Upper lobe of left lung (tissue), 6 donors: ENCODE results near the gene TOP1. TPM values are rescaled to one million over a fixed set of nuclear protein-coding genes. Genes with fewer than 3 reads are reported as not detected.
A peak's percentile ranks its signal among the peaks of the same experiment; 100 is the strongest.

Experiments
- ATAC-seq, 2 donors: fragments of 200-7000 bp; cut with Tn5 transposase; one replicate each; pipeline ENCODE4 v1.9.1; 2022; ENCODE audit warnings: mild to moderate bottlenecking in 2 of 2, moderate library complexity in 2 of 2; ENCODE audit not compliant: low FRiP score in 2 of 2
- DNase-seq, 2 donors: peaks; one replicate each; pipeline ENCODE4 v3.0.0-alpha.2; 2019 to 2020
- H3K27ac ChIP-seq, 4 donors: fragments of 200-600 bp; sonication (generic); one replicate each; pipeline ENCODE4 v1.5.1; 2016 to 2019
- H3K27me3 ChIP-seq, 4 donors: fragments of 200-600 bp; sonication (generic); one replicate each; pipeline ENCODE4 v1.5.1; 2017 to 2019
- H3K36me3 ChIP-seq, 4 donors: fragments of 200-600 bp; sonication (generic); one replicate each; pipeline ENCODE4 v1.5.1; 2016 to 2019
- H3K4me1 ChIP-seq, 4 donors: fragments of 200-600 bp; sonication (generic); one replicate each; pipeline ENCODE4 v1.5.1; 2018 to 2019
- H3K4me3 ChIP-seq, 4 donors: fragments of 200-600 bp; sonication (generic); one replicate each; pipeline ENCODE4 v1.5.1; 2017 to 2019; ENCODE audit warnings: mild to moderate bottlenecking in 2 of 4, moderate library complexity in 1 of 4
- H3K9me3 ChIP-seq, 4 donors: fragments of 200-600 bp; sonication (generic); one replicate each; pipeline ENCODE4 v1.5.1; 2018 to 2019
- EP300 ChIP-seq, 4 donors: sonication (generic); formaldehyde crosslinking; IDR thresholded peaks; one replicate each; pipeline ENCODE4 v1.5.1; 2017; ENCODE audit warnings: antibody characterized with exemption in 4 of 4, control low read depth in 2 of 4
- POLR2A ChIP-seq, 4 donors: fragments of 450-650 bp; IDR thresholded peaks; one replicate each; pipeline ENCODE4 v1.5.1; 2016 to 2017; ENCODE audit warnings: antibody characterized with exemption in 4 of 4, mild to moderate bottlenecking in 2 of 4
- POLR2AphosphoS5 ChIP-seq, 2 donors: sonication (generic); formaldehyde crosslinking; IDR thresholded peaks; one replicate each; pipeline ENCODE4 v1.5.1; 2017; ENCODE audit warnings: antibody characterized with exemption in 2 of 2
- WGBS, 2 donors: methylation state at CpG; one replicate each; pipeline ENCODE4 v1.1.5; 2017 to 2018; 5-methylcytosine and 5-hydroxymethylcytosine counted together
- total RNA-seq, 6 donors: library from RNA; depleted of rRNA in 4 of 6; stranded (reverse); fragments of >200 nt in 4 of 6; gene quantifications; one replicate each; pipeline versions ENCODE4 v1.1.0 to v1.2.1, GENCODE V29; 2016 to 2021
- TF ChIP-seq, protein P1 (sequence below), 6 experiments: fragments of 450-650 bp in 4 of 6; fragments of 200-600 bp in 2 of 6; sonication (generic) in 2 of 6; IDR thresholded peaks; one replicate each; pipeline ENCODE4 v1.5.1; 2016 to 2019; ENCODE audit warnings: antibody characterized with exemption in 6 of 6
- donor health status: DM: no; HTN: no; CAD: no; lungs with moderate emphysema.
- donor health status: DM: no; HTN: yes; CAD: no; lungs with severe emphysema.

The TOP1 gene
- total RNA-seq, 6 donors from 2014 or later, result 39.8 to 94.2 (median 49.0) TPM

DNA sequence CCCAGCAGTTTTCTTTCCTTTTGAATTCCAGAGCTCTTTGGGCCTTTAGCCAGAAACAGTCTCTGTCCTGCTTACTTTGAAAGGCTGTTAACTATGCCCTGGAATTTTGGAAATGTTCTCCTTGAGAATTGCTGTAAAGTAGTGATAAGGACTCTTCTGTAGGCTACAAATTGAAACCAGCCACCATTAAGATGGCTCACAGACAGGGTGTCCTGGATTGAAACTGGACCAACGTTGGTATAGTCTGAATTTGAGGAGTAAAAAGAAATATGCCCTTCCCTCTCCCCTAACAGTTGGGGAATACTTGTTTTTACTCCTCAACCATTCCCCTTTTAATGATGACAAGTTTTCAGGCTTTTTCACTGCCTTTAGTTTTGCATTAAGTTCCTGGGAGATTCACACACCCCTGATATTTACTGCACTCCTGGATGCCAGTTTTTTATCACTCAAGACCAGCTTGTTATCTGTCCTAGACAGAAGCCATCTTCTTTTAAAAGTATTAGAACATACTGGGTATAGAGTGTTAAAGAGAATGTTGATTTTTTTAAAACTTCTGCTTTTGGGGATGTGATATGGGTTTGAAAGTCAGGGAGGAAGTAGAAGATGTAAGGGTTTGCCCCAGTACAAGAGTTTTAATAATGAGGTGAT, 21.9 kb downstream of the TOP1 start:
- H3K27ac ChIP-seq, result peak overlapping the region; percentile 4 to 77 (median 50)
- 21 to 25% methylated on average over 1 of the region's 1 CpG for WGBS, 2 donors
- H3K4me1 ChIP-seq, result peaks cover 84 to 98% (median 92%) of the 10 kb centered on the region in 4 donors
- TF ChIP-seq EP300 (IDR thresholded peaks at IDR 0.05), result no peak
- TF ChIP-seq, protein P1, sequence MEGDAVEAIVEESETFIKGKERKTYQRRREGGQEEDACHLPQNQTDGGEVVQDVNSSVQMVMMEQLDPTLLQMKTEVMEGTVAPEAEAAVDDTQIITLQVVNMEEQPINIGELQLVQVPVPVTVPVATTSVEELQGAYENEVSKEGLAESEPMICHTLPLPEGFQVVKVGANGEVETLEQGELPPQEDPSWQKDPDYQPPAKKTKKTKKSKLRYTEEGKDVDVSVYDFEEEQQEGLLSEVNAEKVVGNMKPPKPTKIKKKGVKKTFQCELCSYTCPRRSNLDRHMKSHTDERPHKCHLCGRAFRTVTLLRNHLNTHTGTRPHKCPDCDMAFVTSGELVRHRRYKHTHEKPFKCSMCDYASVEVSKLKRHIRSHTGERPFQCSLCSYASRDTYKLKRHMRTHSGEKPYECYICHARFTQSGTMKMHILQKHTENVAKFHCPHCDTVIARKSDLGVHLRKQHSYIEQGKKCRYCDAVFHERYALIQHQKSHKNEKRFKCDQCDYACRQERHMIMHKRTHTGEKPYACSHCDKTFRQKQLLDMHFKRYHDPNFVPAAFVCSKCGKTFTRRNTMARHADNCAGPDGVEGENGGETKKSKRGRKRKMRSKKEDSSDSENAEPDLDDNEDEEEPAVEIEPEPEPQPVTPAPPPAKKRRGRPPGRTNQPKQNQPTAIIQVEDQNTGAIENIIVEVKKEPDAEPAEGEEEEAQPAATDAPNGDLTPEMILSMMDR (IDR thresholded peaks at IDR 0.05), result no peak
- no peak for TF ChIP-seq POLR2AphosphoS5 (IDR thresholded peaks at IDR 0.05)
- no peak for TF ChIP-seq POLR2A (IDR thresholded peaks at IDR 0.05)
- H3K36me3 ChIP-seq, result peaks cover 0 to 2% (median 0%) of the 10 kb centered on the region in 4 donors
- no peaks in the 10 kb centered on the region for H3K9me3 ChIP-seq
- no peak for ATAC-seq
- H3K27me3 ChIP-seq, result no peaks in the 10 kb centered on the region
- no peak for DNase-seq
- H3K4me3 ChIP-seq, result no peak overlapping the region

DNA sequence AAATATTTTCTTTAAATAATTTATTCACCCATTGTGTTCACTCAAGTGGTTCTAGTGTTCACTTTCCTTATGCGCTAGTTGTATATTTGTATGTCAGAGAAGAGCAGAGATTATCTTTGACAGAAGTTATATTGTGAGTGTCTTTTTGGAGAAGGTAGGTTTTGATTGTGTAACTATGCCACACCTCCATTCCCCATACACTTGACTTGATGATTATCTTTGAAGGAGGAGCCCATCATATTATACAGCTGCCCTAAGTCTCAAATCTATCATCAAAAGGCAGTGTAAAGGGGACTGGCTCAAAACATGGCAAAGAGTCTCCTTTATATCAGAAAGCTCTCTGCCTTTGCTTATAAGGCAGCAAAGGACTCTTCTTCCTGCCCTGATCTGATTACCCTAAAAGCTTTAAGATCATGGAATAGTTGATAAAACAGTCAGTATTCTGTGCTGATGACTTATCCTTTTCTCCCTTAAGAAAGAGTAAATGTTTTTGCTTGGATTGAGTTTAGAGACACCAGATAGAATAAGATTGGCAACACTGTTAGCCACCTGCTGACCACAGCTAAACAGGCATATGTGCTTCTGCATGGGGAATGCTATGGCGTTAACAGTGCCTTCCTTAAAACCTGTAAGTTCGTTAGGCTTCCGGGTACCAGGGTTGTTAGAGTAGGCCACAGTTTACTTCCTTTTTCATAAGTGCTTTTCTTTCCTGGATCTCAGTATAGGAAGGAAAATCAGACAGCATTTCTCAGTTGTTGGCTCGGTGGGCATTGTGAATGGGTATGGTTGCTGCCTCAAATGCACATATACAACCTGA, 22.6 kb downstream of the TOP1 start:
- Histone ChIP-seq H3K9me3 (no peaks in the 10 kb centered on the region), H3K4me1 (peaks cover 90 to 98% (median 93%) of the 10 kb centered on the region in 4 donors), H3K27me3 (no peaks in the 10 kb centered on the region), H3K36me3 (peaks cover 0 to 2% (median 0%) of the 10 kb centered on the region in 4 donors), H3K27ac (peak overlapping the region in 3 of 4 donors; percentile 41 to 77 (median 60)), H3K4me3 (no peak overlapping the region)
- 36 to 47% methylated on average over 5 of the region's 5 CpGs for WGBS, 2 donors
- peak in 1 of 2 donors; percentile 45 for ATAC-seq
- no peak for DNase-seq
- TF ChIP-seq POLR2AphosphoS5 (IDR thresholded peaks at IDR 0.05) (no peak), POLR2A (IDR thresholded peaks at IDR 0.05) (no peak), EP300 (IDR thresholded peaks at IDR 0.05) (no peak)
- TF ChIP-seq, protein P1 (IDR thresholded peaks at IDR 0.05), result no peak

DNA sequence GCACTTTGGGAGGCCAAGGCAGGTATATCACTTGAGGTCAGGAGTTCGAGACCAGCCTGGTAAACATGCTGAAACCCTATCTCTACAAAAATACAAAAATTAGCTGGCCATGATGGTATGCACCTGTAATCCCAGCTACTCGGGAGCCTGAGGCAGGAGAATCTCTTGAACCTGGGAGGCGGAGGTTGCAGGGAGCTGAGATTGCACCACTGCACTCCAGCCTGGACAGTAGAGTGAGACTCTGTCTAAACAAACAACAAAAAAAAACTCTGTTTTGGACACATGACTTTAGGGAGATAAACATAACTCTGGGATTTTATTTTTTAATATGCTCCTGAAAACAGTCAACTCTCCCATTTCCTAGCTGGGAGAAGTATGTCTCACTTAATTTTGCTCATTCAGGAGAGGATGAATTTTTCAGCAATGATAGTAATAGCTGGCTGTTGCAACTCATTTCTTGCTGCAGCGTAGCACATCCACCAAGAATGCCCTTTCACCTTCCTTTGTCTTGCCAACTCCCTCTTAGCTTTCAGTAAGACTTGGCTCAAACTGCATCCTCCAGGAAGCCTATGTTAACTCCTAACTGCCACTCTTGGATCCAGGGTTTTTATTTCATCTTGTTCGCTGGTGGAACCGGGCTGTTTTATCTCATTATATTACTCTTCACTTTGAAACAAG, 24.3 kb downstream of the TOP1 start:
- Histone ChIP-seq H3K27ac (peak overlapping the region in 2 of 4 donors; percentile 60 to 77), H3K9me3 (no peaks in the 10 kb centered on the region), H3K27me3 (no peaks in the 10 kb centered on the region), H3K4me1 (peaks cover 88 to 97% (median 93%) of the 10 kb centered on the region in 4 donors), H3K4me3 (no peak overlapping the region), H3K36me3 (peaks cover 0 to 2% (median 0%) of the 10 kb centered on the region in 4 donors)
- WGBS, 2 donors, result 42 to 49% methylated on average over 6 of the region's 6 CpGs
- DNase-seq (no peak), ATAC-seq (peak in 1 of 2 donors; percentile 53)
- TF ChIP-seq, protein P1 (IDR thresholded peaks at IDR 0.05), result no peak
- TF ChIP-seq POLR2AphosphoS5 (IDR thresholded peaks at IDR 0.05), result no peak
- TF ChIP-seq EP300 (IDR thresholded peaks at IDR 0.05), result no peak
- no peak for TF ChIP-seq POLR2A (IDR thresholded peaks at IDR 0.05)

DNA sequence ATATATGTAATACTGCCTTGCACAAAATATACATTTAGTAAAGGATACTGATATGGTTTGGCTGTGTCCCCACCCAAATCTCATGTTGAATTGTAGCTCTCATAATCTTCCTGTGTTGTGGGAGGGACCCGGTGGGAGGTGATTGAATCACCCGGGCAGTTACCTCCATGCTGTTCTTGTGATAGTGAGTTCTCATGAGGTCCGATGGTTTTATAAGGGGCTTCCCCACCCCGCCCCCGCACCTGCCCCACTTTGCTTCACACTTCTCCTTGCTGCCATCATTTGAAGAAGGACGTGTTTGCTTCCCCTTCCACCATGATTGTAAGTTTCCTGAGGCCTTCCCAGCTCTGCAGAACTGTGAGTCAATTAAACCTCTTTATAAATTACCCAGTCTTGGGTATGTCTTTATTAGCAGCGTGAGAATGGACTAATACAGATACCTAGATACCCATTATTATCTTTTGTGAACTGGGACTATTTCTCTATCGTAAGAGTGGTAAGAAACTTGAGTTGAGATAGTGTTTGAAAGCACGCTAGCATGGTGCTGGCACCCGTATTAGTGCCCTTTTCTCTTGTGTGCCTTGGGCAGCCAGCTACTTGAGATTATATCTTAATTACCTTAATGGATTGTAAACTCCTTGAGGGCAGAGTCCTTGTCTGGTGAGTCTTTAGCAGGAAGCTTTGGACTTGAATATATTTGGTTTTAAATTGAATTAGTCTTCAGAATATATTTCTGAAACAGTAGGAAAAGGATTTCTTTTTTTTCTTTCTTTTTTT, 25.6 kb downstream of the TOP1 start:
- TF ChIP-seq EP300 (IDR thresholded peaks at IDR 0.05), result no peak
- no peak for TF ChIP-seq POLR2A (IDR thresholded peaks at IDR 0.05)
- TF ChIP-seq, protein P1 (IDR thresholded peaks at IDR 0.05), result no peak
- TF ChIP-seq POLR2AphosphoS5 (IDR thresholded peaks at IDR 0.05), result no peak
- Histone ChIP-seq H3K4me3 (no peak overlapping the region), H3K9me3 (no peaks in the 10 kb centered on the region), H3K27me3 (no peaks in the 10 kb centered on the region), H3K4me1 (peaks cover 84 to 98% (median 91%) of the 10 kb centered on the region in 4 donors), H3K27ac (peak overlapping the region in 2 of 4 donors; percentile 11 to 36), H3K36me3 (peaks cover 0 to 2% (median 0%) of the 10 kb centered on the region in 4 donors)
- DNase-seq (no peak), ATAC-seq (no peak)
- WGBS, 2 donors, result 84 to 88% methylated on average over 10 of the region's 10 CpGs
